ENCODE data around the gene EIF4G3.

The EIF4G3 gene

GRCh38 chr1:20982316-20982715, 194.4 kb downstream of the EIF4G3 start (continued):
- no peak for TF ChIP-seq TOX (CRISPR knock-in tag; IDR thresholded peaks at IDR 0.05; ENCODE audit: borderline replicate concordance)

- peak; percentile 75 for ATAC-seq
- TF ChIP-seq PATZ1 (CRISPR knock-in tag; IDR thresholded peaks at IDR 0.05; ENCODE audit: borderline replicate concordance), result no peak
- no peak for TF ChIP-seq RARB (CRISPR knock-in tag; IDR thresholded peaks at IDR 0.05)
- no peak for TF ChIP-seq ZFP3 (CRISPR knock-in tag; IDR thresholded peaks at IDR 0.05)
- TF ChIP-seq ARNTL (CRISPR knock-in tag; IDR thresholded peaks at IDR 0.05; ENCODE audit: borderline replicate concordance, low read depth), result no peak
- TF ChIP-seq BACH2 (CRISPR knock-in tag; IDR thresholded peaks at IDR 0.05; ENCODE audit: borderline replicate concordance), result no peak
- no peak for TF ChIP-seq POU6F1 (CRISPR knock-in tag; IDR thresholded peaks at IDR 0.05; ENCODE audit: borderline replicate concordance, low read depth)
- no peak for TF ChIP-seq ZNF8 (CRISPR knock-in tag; IDR thresholded peaks at IDR 0.05)
- no peak for TF ChIP-seq ZNF70 (CRISPR knock-in tag; IDR thresholded peaks at IDR 0.05)
- TF ChIP-seq SNAI2 (CRISPR knock-in tag; IDR thresholded peaks at IDR 0.05), result no peak
- TF ChIP-seq ZFP30 (CRISPR knock-in tag; IDR thresholded peaks at IDR 0.05), result no peak
- no peak for TF ChIP-seq TSHZ2 (CRISPR knock-in tag; IDR thresholded peaks at IDR 0.05)
- no peak for TF ChIP-seq ZNF565 (CRISPR knock-in tag; conservative IDR thresholded peaks at IDR 0.05; ENCODE audit: low read depth)
- no peak for TF ChIP-seq GLIS3 (CRISPR knock-in tag; IDR thresholded peaks at IDR 0.05)
- no peak for TF ChIP-seq OSR1 (CRISPR knock-in tag; IDR thresholded peaks at IDR 0.05)
- no peak for TF ChIP-seq CREB5 (CRISPR knock-in tag; IDR thresholded peaks at IDR 0.05; ENCODE audit: low read depth)
- TF ChIP-seq CSRNP3 (CRISPR knock-in tag; IDR thresholded peaks at IDR 0.05), result no peak
- no peak for TF ChIP-seq TOX (CRISPR knock-in tag; IDR thresholded peaks at IDR 0.05; ENCODE audit: borderline replicate concordance)
- TF ChIP-seq TCF4 (CRISPR knock-in tag; IDR thresholded peaks at IDR 0.05; ENCODE audit: borderline replicate concordance), result no peak
- TF ChIP-seq ISL1 (CRISPR knock-in tag; IDR thresholded peaks at IDR 0.05), result no peak
- TF ChIP-seq PPARA (CRISPR knock-in tag; IDR thresholded peaks at IDR 0.05; ENCODE audit: borderline replicate concordance), result no peak
Measured at GRCh38 chr1:20981915-20982314, 194.8 kb downstream of the EIF4G3 start.

- no peak for ATAC-seq
- TF ChIP-seq SNAI2 (CRISPR knock-in tag; IDR thresholded peaks at IDR 0.05) (no peak), PATZ1 (CRISPR knock-in tag; IDR thresholded peaks at IDR 0.05; ENCODE audit: borderline replicate concordance) (no peak), CREB5 (CRISPR knock-in tag; IDR thresholded peaks at IDR 0.05; ENCODE audit: low read depth) (no peak), ZNF8 (CRISPR knock-in tag; IDR thresholded peaks at IDR 0.05) (no peak), POU6F1 (CRISPR knock-in tag; IDR thresholded peaks at IDR 0.05; ENCODE audit: borderline replicate concordance, low read depth) (no peak), GLIS3 (CRISPR knock-in tag; IDR thresholded peaks at IDR 0.05) (no peak), OSR1 (CRISPR knock-in tag; IDR thresholded peaks at IDR 0.05) (no peak), ZNF565 (CRISPR knock-in tag; conservative IDR thresholded peaks at IDR 0.05; ENCODE audit: low read depth) (no peak), ARNTL (CRISPR knock-in tag; IDR thresholded peaks at IDR 0.05; ENCODE audit: borderline replicate concordance, low read depth) (no peak), ZNF70 (CRISPR knock-in tag; IDR thresholded peaks at IDR 0.05) (no peak), PPARA (CRISPR knock-in tag; IDR thresholded peaks at IDR 0.05; ENCODE audit: borderline replicate concordance) (no peak), ZC3H10 (CRISPR knock-in tag; IDR thresholded peaks at IDR 0.05) (no peak), RARB (CRISPR knock-in tag; IDR thresholded peaks at IDR 0.05) (no peak), TCF4 (CRISPR knock-in tag; IDR thresholded peaks at IDR 0.05; ENCODE audit: borderline replicate concordance) (no peak), ZFP30 (CRISPR knock-in tag; IDR thresholded peaks at IDR 0.05) (no peak)
Measured at GRCh38 chr1:20980051-20980450, 196.6 kb downstream of the EIF4G3 start.
